HuH-7 (cell line): ENCODE results near the gene ASB5.
A peak's percentile ranks its signal among the peaks of the same experiment; 100 is the strongest.

Source experiments
- DNase-seq: peaks from one replicate; pipeline ENCODE4 v3.0.0; 2011; ENCODE audit warnings: low spot score

The ASB5 gene

DNA sequence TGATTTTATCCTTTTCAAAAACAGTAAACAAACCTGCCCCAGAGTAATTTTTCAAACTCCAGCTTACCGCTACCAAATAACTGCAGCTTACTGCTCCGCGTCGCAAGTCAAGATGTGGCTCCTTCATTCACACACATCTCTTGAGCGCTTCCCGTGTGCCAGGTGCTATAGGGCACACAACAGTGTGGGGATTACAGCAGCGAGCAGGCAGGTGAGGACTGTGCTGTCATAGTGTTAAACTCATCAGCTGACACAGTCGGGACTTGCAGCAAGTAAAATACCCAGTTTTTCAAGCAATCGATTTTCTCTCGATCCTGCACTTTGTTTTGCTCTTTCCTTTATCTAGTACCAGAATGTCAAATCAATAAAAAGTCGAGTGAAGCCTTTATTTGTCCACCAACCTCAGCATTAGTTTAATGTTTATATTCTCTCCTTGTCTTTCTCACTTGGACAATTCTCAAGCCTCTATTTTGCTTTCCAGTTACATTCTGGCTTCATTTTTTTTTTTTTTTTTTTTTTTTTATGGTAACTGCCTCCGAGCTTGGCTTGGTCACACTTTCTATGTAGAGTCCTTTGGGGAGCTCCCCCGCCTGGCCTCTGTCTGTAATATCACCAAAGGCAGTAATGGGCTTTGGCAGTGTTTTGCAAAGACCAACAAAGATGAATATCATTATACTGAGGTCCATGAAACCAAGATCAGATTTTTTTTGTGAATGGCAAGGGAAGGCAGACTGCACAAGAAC, 8.3 kb upstream of the ASB5 start:
- DNase-seq: peak; percentile 20

- no peak for DNase-seq
Measured at GRCh38 chr4:176276710-176277109, 7.7 kb upstream of the ASB5 start.

- no peak for DNase-seq
Measured at GRCh38 chr4:176274441-176274840, 5.4 kb upstream of the ASB5 start.

DNA sequence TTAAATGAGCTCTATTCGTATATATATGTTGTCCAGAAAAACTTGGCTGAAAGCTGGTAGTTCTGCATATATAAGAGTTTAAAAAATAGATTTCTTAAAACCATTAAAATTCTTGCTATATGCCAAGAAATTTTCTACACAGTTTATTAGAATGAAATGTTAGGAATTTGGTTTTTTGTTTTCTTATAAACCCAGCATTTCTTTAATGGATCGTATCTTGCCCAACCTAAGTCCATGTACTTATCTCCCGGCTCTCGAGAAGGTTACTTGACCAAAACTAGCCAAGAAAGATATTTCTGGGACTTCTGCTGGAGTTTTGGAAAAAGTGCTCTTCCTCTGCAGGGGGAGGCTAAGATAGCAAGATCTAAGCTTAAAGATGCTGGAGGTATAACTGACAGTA, 4.7 kb upstream of the ASB5 start:
- no peak for DNase-seq

- DNase-seq: no peak
Measured at GRCh38 chr4:176272799-176273198, 3.8 kb upstream of the ASB5 start.

GRCh38 chr4:176271749-176272148, 2.7 kb upstream of the ASB5 start:
- no peak for DNase-seq

- no peak for DNase-seq
Measured at GRCh38 chr4:176270669-176271068, 1.6 kb upstream of the ASB5 start.

GRCh38 chr4:176266026-176266425, 3.0 kb downstream of the ASB5 start:
- DNase-seq: no peak

DNA sequence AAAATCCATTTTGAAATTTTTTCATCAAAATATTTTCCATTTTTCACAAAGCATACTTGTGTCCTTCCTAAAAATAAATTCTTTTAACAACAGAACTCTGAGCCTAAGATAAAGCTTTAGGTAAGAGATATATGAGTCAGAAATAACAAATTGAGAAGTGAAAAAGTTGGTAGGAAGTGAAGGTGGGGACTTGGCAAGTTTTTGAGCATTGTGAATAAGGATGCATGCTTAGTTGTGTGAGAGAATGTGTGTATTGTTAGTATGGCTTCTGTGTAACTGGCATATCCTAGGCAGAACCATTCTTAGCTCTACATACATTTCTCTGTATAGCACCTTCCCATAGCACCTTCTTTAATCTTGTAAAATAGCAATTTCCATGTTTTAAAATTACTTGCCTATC, 6.8 kb downstream of the ASB5 start:
- no peak for DNase-seq

DNA sequence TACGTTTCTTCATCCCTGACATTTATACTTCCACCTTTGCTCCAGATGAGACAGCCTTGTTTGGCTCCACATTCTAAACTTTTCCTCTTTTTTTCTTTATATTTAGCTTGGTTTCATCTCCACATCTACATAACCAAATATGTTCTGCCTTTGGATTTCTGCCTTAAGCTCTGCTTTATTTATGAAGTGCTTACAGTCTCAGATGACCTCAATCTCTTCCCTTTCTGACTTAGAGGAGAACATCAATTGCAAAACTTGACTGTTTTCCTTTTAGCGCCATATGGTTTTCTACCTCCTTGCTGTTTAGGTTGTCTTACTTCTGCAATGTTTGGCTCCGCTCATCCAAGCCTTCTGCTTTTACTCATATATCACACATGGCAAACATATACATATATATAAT, 7.5 kb downstream of the ASB5 start:
- no peak for DNase-seq

- DNase-seq: no peak
Measured at GRCh38 chr4:176261018-176261417, 8.0 kb downstream of the ASB5 start.

- no peak for DNase-seq
Measured at GRCh38 chr4:176259330-176260090, 9.5 kb downstream of the ASB5 start.

DNA sequence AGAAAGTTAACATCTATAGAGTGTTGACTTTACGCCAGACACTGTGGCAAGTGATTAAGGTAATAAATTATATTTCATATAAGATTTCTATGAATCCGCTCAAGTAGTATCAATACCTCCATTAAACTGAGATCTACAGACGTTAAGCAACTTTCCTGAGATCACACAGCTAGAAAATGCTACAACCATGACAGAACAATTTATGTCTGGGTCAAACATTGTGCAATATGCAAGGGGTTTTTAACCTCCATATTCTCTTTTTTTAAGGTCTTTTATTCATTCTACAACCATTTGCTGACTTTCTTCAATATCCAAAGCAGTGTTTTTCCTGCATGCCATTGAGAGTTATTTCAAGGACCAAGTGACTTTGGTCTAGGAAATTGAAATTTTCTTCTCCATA, 10.9 kb downstream of the ASB5 start:
- no peak for DNase-seq

- DNase-seq: no peak
Measured at GRCh38 chr4:176256921-176257320, 12.1 kb downstream of the ASB5 start.

- no peak for DNase-seq
Measured at GRCh38 chr4:176242764-176243347, 26.2 kb downstream of the ASB5 start.

DNA sequence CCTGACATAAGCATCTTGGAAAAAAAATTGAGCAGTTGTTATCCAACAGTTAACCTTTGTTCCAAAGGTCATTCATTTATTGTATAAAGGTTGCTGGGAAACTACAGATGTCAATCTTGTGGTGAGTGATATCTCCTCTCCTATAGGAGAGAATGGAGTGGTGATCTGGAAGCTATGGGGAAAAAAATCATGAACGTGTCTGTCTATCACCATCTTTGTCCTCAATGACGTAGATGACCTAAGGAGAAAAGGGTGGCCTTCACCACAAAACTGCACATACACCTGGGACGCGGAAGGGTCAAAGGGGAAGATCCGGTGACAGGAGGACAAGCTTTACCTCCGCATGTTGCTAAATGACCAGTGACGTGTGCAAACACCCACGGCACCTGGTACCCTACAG, 27.3 kb downstream of the ASB5 start:
- no peak for DNase-seq

DNA sequence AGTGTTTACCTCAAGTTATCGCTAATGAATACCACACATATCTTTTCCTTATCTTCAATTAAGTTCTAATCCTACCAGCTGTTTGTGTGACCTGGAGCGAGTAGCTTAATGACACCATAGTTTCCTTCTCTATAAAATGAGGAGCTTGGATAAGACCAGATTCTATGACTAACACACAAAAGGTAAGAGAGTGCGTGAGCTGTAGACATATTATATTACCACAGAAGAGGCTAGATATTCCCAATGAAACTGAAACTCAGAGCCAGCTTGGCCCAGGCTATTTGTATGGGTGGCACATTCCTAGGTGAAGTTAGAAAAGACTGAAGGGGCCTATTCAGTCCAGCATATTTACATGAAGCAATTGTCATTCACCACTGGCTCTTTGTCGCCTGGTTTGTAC, 30.2 kb downstream of the ASB5 start:
- DNase-seq: no peak

GRCh38 chr4:176238157-176238610, 30.8 kb downstream of the ASB5 start:
- DNase-seq: no peak

GRCh38 chr4:176236946-176237345, 32.1 kb downstream of the ASB5 start:
- no peak for DNase-seq

DNA sequence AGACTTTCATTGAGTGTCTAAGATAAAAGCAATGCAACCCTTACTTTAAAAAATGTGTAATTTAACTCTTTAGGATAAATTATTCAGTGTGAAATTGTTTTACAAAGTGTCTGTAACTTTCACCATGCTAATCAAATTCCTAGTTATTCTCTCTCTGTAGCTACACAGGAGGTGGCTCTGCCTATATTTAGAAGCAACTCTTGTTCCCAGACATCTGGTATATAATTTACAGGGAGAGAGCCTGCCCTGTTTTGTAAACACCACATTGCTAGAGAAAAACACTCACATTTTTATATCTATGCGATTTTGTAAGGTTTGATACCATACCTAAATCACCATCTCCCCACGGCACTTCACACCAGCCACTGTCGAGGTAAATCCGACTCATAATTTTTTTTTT, 38.2 kb downstream of the ASB5 start:
- DNase-seq: no peak

- no peak for DNase-seq
Measured at GRCh38 chr4:176229645-176230044, 39.4 kb downstream of the ASB5 start.

- no peak for DNase-seq
Measured at GRCh38 chr4:176226736-176227135, 42.3 kb downstream of the ASB5 start.

- DNase-seq: no peak
Measured at GRCh38 chr4:176223561-176223960, 45.5 kb downstream of the ASB5 start.
